Bone marrow (tissue), 2 donors: ENCODE data around the gene MYCBP2.
A peak's percentile ranks its signal among the peaks of the same experiment; 100 is the strongest.

Source experiments
- DNase-seq, 2 donors: peaks; one replicate each; lab custom pipeline; 2025; lab: John Stamatoyannopoulos, UW

The MYCBP2 gene

GRCh38 chr13:77105051-77105450 lies 221.8 kb downstream of the MYCBP2 start:
- DNase-seq, result no peak

DNA sequence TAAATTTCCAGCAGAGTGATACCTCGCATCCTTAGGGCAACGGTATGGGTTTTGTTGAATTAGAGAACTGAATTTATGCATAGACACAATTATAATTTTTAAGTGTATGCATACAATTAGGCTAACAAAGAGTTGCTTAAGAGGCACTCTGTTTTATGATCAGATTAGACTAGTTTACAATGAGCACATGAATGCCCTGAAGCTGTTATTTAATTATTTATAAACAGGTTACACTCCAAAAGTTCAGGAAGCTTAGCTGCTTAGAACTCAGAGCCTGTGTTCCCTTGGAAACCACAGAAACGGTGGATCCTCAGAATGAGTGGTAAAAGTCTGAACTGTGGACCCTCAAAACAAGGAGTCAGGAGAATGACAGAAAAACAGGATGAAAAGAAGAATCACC lies 227.5 kb downstream of the MYCBP2 start:
- DNase-seq, result no peak

DNA sequence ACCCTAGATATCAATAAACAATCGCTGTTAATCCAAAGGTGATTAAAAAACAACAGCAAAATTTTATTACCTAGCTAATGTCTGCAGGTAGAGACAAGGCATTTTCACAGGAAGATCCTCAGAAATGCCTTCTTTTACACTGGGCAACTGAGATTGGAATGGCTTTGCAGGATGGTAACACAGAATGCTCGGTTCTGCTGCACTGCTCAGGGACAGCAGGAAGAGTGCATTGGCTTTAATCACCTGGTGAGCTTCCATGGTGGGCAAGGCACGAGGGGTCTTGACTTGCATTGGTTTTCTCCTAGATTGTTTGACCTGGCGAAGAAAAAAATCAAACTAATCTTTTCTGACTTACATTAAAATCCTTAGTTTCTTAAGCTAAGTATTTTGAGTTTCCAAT lies 231.6 kb downstream of the MYCBP2 start:
- no peak for DNase-seq

DNA sequence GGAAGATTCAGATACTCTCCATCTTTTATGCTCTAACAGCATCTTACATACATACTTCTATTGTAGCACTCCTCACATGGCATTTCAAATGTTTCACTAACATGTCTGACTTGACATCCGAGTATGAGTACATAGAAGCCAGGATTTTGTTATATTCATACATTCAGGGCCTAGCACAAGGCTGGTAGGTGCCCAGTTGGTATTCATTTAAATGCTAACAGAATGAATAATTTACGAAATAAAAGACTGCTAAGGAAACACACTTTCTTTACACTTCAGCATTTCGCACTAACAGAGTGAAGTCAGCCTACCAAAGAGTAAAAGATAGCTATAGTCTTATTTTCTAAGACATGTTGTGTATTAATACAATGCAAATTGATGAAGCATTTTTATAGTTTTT lies 232.1 kb downstream of the MYCBP2 start:
- DNase-seq, result no peak

GRCh38 chr13:77093735-77094134 lies 233.2 kb downstream of the MYCBP2 start:
- no peak for DNase-seq

- no peak for DNase-seq
Observed at GRCh38 chr13:77084755-77085154, 242.1 kb downstream of the MYCBP2 start.

DNA sequence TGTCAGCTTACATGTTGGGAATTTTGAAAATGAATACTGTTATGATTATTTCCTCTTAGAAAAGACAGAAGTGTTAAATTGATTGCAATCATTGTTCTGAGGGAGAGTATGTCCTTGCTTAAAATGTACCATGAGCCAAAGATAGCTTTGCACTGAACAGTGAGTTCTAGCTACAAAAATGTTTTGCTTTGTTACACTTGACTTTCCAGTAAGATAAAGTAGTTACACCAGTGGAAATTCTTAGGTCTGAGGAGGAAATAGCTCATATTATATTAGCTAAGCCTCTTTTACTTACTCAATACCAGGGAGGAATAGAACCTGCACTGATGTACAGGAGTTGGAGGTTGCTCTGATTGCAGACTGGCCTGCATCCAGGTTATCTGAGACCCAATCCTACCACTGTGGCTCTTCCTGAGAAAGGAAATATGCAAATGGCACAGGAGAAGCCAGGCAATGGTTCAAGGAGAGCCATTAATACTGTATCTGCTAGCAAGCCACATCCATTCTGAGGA lies 246.9 kb downstream of the MYCBP2 start:
- no peak for DNase-seq

- no peak for DNase-seq
Observed at GRCh38 chr13:77067519-77067918, 259.4 kb downstream of the MYCBP2 start.

- DNase-seq, result no peak
Observed at GRCh38 chr13:77065461-77066147, 261.3 kb downstream of the MYCBP2 start.

- DNase-seq, result no peak
Observed at GRCh38 chr13:77062097-77062496, 264.8 kb downstream of the MYCBP2 start.

DNA sequence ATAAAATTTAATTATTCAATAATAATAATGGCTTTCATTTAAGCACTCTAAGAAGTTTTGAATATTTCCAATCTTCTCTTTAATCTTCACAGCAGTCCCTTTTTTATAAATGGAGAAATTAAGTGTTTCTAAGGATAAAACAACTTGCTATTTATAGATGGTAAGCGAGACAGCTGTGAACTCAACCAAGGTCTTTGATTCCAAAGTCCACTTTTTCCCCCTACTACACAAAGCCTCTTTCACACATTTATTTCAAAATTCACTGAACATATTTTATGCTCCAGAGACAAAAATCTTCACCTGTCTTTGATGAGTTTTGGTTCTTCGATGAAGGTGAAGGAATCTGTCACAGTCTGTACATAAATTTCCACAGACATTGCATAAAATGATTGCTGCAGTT lies 265.5 kb downstream of the MYCBP2 start:
- DNase-seq, result no peak

GRCh38 chr13:77056886-77057285 lies 270.0 kb downstream of the MYCBP2 start:
- no peak for DNase-seq

DNA sequence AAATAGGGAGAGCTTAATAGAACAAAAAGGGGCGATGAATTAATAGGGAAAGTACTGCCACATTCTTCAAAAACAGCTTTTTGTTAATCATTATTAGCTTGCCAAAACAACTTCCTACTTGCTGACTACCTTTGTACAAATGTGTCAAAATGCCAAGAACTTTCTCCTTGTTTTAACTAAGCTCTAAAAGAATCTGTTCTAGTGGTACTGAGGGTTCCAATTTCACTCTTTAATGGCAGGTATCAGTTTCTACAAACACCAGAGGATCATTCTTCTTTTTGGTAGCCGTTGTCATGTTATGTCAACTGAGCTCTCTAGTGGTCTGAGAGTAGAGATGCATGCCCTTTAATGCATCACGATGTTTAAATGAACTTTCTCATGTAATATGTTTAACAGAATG lies 270.5 kb downstream of the MYCBP2 start:
- no peak for DNase-seq

DNA sequence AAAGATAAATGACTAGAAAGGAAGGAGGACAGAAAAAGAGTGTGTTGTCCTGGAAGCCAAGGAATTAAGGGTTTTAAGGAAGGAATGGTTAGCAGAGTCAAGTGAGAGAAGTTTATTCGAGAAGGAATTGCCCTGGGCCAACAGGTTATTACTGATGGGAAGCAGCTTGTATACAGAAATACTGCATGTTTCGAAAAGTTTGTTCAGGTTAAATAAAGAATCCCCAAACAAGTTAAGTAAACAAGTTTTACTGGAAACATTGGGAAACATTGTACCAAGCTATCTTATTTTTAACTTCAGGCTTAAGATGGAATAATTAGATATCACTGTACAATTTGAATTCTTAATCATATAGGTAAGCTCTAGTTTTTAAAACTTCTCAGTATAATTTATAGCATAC lies 271.7 kb downstream of the MYCBP2 start:
- no peak for DNase-seq

DNA sequence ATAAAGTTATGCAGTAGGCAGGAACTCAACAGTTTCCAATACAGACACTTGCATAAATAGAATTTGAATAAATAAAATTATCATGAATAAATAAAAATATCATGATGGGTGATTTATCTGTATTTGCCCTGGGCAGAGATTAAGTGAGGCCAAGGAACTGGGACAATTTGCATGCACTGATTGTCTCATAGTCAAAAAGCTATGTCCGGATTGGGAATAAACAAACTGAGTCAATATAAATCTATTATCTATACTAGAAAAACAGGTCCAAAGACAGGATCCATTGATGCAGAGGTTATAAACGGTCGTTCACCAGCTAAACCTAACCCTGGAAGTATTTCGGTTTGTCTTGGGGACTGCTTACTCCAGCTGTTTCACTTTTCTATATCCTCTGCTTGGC lies 273.7 kb downstream of the MYCBP2 start:
- DNase-seq, result no peak

DNA sequence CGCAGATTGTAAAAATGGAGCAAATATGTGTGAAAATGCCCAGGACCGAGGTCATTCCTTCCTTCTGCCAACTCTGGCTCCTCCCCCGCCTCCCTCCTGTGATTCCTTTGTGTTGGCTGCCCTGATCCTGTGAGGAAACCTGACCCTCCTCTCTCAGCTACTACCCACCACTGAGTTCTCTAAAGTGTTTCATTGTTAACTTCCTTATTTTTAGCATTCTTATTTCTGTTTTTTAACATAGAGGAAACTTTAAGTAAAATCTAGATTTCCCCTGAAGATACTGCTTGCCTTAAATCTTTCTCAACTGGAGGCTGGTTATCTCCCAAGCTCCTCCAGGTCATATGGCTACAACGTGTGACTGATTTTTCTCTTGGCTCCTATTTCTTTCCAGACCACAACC lies 278.2 kb downstream of the MYCBP2 start:
- no peak for DNase-seq

- no peak for DNase-seq
Observed at GRCh38 chr13:77047649-77048343, 279.1 kb downstream of the MYCBP2 start.

GRCh38 chr13:77042566-77043177 lies 284.2 kb downstream of the MYCBP2 start:
- peak in 1 of 2 donors; percentile 84 for DNase-seq

DNA sequence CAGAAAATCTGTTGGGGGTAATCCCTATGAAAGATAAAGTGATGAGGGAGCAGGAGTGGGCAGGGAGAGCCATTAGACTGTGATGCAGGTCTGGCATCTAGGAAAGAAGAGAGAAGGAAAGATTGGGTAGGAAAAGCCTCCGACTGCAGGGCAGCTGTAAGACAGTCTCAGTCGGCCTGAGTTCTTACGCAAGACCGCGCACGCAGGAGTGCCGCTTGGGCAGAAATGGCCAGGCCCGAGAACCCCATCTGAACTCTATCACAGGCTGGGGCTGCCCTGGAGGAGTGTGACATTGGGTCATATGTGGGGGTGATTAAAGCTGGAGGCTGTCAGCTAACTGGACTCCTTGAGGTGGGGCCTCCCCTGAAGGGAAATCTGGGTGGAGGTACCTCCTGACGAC lies 286.1 kb downstream of the MYCBP2 start:
- no peak for DNase-seq

DNA sequence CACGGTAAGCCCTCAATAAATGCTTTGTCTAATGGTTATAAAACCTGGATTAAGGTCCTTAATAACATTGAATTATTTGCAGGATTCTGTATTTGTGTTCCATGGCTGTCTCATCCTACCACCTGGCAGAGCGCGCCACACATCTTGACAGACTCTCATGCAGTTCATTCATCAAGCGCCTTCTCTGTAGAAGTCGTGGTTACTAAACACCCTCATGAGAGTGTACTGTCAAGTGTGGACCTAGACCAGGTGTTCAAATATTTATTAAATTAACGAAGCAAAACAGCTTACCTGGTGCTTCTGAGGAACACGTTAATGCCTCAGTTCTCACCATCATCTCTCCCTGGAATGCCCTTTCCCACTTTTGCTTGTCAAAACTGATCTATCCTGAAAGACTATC lies 286.8 kb downstream of the MYCBP2 start:
- DNase-seq, result no peak

DNA sequence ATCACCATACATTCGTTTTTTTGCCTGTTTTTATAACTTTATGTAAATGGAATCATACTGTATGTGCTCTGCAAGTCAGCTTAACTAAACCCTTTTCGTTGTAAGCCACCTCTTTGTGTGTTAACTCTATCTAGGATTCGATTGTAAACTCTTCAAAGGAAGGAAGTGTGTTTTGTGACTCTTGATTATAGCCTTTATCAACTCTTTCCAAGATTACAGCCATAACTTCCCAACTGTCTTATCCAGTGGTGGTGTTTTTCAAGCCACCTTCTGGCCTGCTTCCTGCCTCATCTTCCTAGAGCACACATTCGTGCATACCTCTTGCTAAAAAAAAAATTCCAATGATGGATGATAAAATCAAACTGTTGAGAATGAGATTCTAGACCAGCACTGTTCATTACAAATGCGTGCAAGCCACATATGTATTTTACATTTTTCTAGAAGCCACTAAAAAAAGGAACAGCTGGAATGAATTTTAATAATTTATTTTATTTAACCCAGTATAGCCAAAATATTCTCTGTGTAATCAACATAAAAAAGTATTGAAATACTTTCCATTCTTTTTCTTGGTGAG lies 287.9 kb downstream of the MYCBP2 start:
- no peak for DNase-seq

GRCh38 chr13:77036279-77036678 lies 290.6 kb downstream of the MYCBP2 start:
- DNase-seq, result no peak

- no peak for DNase-seq
Observed at GRCh38 chr13:77034881-77035280, 292.0 kb downstream of the MYCBP2 start.
